H1 (cell line): ENCODE data around the gene TGM2. TPM values are rescaled to one million over a fixed set of nuclear protein-coding genes. Genes with fewer than 3 reads are reported as not detected.
A peak's percentile ranks its signal among the peaks of the same experiment; 100 is the strongest.

Source experiments
- CTCF ChIA-PET: fragments of 300-600 bp; sonication (Branson Sonifier 250); formaldehyde crosslinking; loops from one replicate; lab custom pipeline; 2021; ENCODE audit not compliant: partially characterized antibody; lab: Charles Lee
- POLR2A ChIA-PET: fragments of 300-600 bp; sonication (Branson Sonifier 250); formaldehyde crosslinking; loops from one replicate; lab custom pipeline; 2021; ENCODE audit warnings: inconsistent platforms; ENCODE audit not compliant: partially characterized antibody; lab: Charles Lee
- DNase-seq, 2 experiments: peaks; one replicate each; pipeline versions ENCODE4 v3.0.0 to v3.0.0-alpha.2; 2010 to 2022; ENCODE audit warnings: low spot score in 2 of 2, low read depth in 1 of 2, mixed read lengths in 1 of 2
- FAIRE-seq: peaks from 2 replicates; lab custom pipeline; 2011; peaks lifted over from hg19 to GRCh38; lab: Jason Lieb, UNC
- H2AFZ ChIP-seq: 2 replicates; pipeline ENCODE4 v1.8.1; 2012; ENCODE audit warnings: low read length, inconsistent platforms
- H2AK5ac ChIP-seq: 2 replicates; pipeline ENCODE4 v1.6.1; 2013; ENCODE audit warnings: low read depth, low read length
- H2BK120ac ChIP-seq: replicated peaks from 2 replicates; pipeline ENCODE3; 2013; ENCODE audit warnings: low read depth, low read length, inconsistent platforms
- H2BK12ac ChIP-seq: 2 replicates; pipeline ENCODE4 v1.6.1; 2013; ENCODE audit warnings: low read depth, low read length
- H2BK15ac ChIP-seq: 2 replicates; pipeline ENCODE4 v1.6.1; 2013; ENCODE audit warnings: low read length
- H2BK20ac ChIP-seq: 2 replicates; pipeline ENCODE4 v1.6.1; 2013; ENCODE audit warnings: low read length
- H2BK5ac ChIP-seq: 2 replicates; pipeline ENCODE4 v1.6.1; 2013; ENCODE audit warnings: low read depth, low read length
- H3K14ac ChIP-seq: 2 replicates; pipeline ENCODE4 v1.6.1; 2013; ENCODE audit warnings: inconsistent platforms; ENCODE audit not compliant: insufficient read length
- H3K18ac ChIP-seq: 2 replicates; pipeline ENCODE4 v1.6.1; 2013; ENCODE audit warnings: low read length; ENCODE audit errors: extremely low read depth
- H3K23ac ChIP-seq: 2 replicates; pipeline ENCODE4 v1.6.1; 2013; ENCODE audit warnings: inconsistent platforms; ENCODE audit not compliant: insufficient read length
- H3K23me2 ChIP-seq: 2 replicates; pipeline ENCODE4 v1.6.1; 2013; ENCODE audit warnings: low read depth, low read length
- H3K27ac ChIP-seq: 2 replicates; pipeline ENCODE4 v1.6.1; 2011; ENCODE audit warnings: low read depth, low read length, inconsistent platforms
- H3K27me3 ChIP-seq, 4 experiments: replicated peaks in 1 of 4; 1 replicate in 1 of 4; 2 replicates in 3 of 4; pipeline versions ENCODE4 v1.6.1 to v1.8.1; 2011 to 2013; ENCODE audit warnings: low read length in 3 of 4, mild to moderate bottlenecking in 3 of 4, inconsistent platforms in 2 of 4, mixed read lengths in 2 of 4, moderate library complexity in 1 of 4; ENCODE audit not compliant: control insufficient read depth in 3 of 4, insufficient read depth in 3 of 4; ENCODE audit errors: extremely low read depth in 1 of 4
- H3K36me3 ChIP-seq, 4 experiments: 2 replicates each; pipeline versions ENCODE4 v1.6.1 to v1.8.1; 2011 to 2013; ENCODE audit warnings: mild to moderate bottlenecking in 4 of 4, low read length in 3 of 4, moderate library complexity in 2 of 4, control low read depth in 1 of 4, inconsistent platforms in 1 of 4; ENCODE audit not compliant: insufficient read depth in 4 of 4, control insufficient read depth in 2 of 4
- H3K4ac ChIP-seq: replicated peaks from 2 replicates; pipeline ENCODE3; 2013; ENCODE audit warnings: low read length, low read depth, mixed read lengths, inconsistent platforms; ENCODE audit not compliant: insufficient read length
- H3K4me1 ChIP-seq, 4 experiments: replicated peaks in 1 of 4; 1 replicate in 1 of 4; 2 replicates in 3 of 4; pipeline versions ENCODE4 v1.6.1 to v1.8.1; 2011 to 2013; ENCODE audit warnings: low read length in 3 of 4, inconsistent platforms in 2 of 4, mixed read lengths in 1 of 4; ENCODE audit not compliant: insufficient read depth in 4 of 4, control insufficient read depth in 3 of 4
- H3K4me2 ChIP-seq, 2 experiments: 2 replicates each; pipeline versions ENCODE4 v1.6.1 to v1.8.1; 2011 to 2013; ENCODE audit warnings: low read depth in 2 of 2, low read length in 2 of 2, control low read depth in 1 of 2, inconsistent platforms in 1 of 2, mild to moderate bottlenecking in 1 of 2; ENCODE audit not compliant: insufficient read depth in 1 of 2
- H3K4me3 ChIP-seq, 4 experiments: fragments of 200-600, 300-600 bp in 1 of 4; sonication (generic), shearing (Covaris generic), sonication (Bioruptor Twin) in 1 of 4; 2 replicates each; pipeline versions ENCODE4 v1.5.1 to v1.8.1; 2011 to 2016; ENCODE audit warnings: low read length in 4 of 4, low read depth in 3 of 4, control low read depth in 2 of 4, inconsistent platforms in 2 of 4, mild to moderate bottlenecking in 2 of 4, mixed read lengths in 1 of 4, moderate library complexity in 1 of 4; ENCODE audit not compliant: insufficient read depth in 2 of 4; ENCODE audit errors: extremely low read depth in 1 of 4
- H3K56ac ChIP-seq: replicated peaks from 2 replicates; pipeline ENCODE3; 2013; ENCODE audit warnings: low read depth, mild to moderate bottlenecking, mixed read lengths, low read length, inconsistent platforms; ENCODE audit not compliant: insufficient read length
- H3K79me1 ChIP-seq: 2 replicates; pipeline ENCODE4 v1.6.1; 2013; ENCODE audit warnings: low read depth, low read length, control low read depth
- H3K79me2 ChIP-seq, 2 experiments: 2 replicates each; pipeline versions ENCODE4 v1.6.1 to v1.8.1; 2012 to 2013; ENCODE audit warnings: low read length in 2 of 2, mild to moderate bottlenecking in 2 of 2, inconsistent platforms in 1 of 2; ENCODE audit not compliant: insufficient read depth in 2 of 2, control insufficient read depth in 1 of 2
- H3K9ac ChIP-seq, 4 experiments: replicated peaks in 1 of 4; 1 replicate in 1 of 4; 2 replicates in 3 of 4; pipeline versions ENCODE4 v1.6.1 to v1.8.1; 2011 to 2013; ENCODE audit warnings: low read depth in 3 of 4, low read length in 3 of 4, control low read depth in 2 of 4, mild to moderate bottlenecking in 2 of 4, moderate library complexity in 2 of 4, inconsistent platforms in 1 of 4; ENCODE audit errors: extremely low read depth in 1 of 4
- H3K9me3 ChIP-seq, 2 experiments: 2 replicates each; pipeline versions ENCODE4 v1.6.1 to v1.8.1; 2012 to 2013; ENCODE audit warnings: mild to moderate bottlenecking in 2 of 2, moderate library complexity in 2 of 2, control low read depth in 1 of 2, inconsistent platforms in 1 of 2, low read depth in 1 of 2, low read length in 1 of 2, mixed read lengths in 1 of 2; ENCODE audit not compliant: insufficient read depth in 2 of 2
- H4K20me1 ChIP-seq, 2 experiments: replicated peaks in 1 of 2; 2 replicates each; pipeline versions ENCODE3 to v1.8.1; 2011 to 2013; ENCODE audit warnings: inconsistent platforms in 2 of 2, low read length in 2 of 2, mild to moderate bottlenecking in 1 of 2; ENCODE audit not compliant: insufficient read depth in 2 of 2, control insufficient read depth in 1 of 2
- H4K5ac ChIP-seq: 2 replicates; pipeline ENCODE4 v1.6.1; 2013; ENCODE audit warnings: low read length, low read depth, mixed read lengths, inconsistent platforms; ENCODE audit not compliant: insufficient read length
- H4K8ac ChIP-seq: 2 replicates; pipeline ENCODE4 v1.8.0; 2013; ENCODE audit warnings: mild to moderate bottlenecking, moderate library complexity, low read length, inconsistent platforms; ENCODE audit not compliant: insufficient read depth; ENCODE audit errors: extremely low read depth
- H4K91ac ChIP-seq: replicated peaks from 2 replicates; pipeline ENCODE3; 2013; ENCODE audit warnings: low read length, mixed read lengths, inconsistent platforms; ENCODE audit not compliant: insufficient read length
- WGBS, 2 experiments: shearing (Covaris generic) in 1 of 2; methylation state at CpG; one replicate each; pipeline versions ENCODE4 v1.1.6 to v1.1.7; 2013 to 2015; ENCODE audit warnings: low lambda C conversion rate in 2 of 2, mixed read lengths in 2 of 2, inconsistent platforms in 1 of 2, low coverage in 1 of 2, missing lambda C conversion rate in 1 of 2; ENCODE audit not compliant: insufficient replicate concordance in 2 of 2, insufficient coverage in 1 of 2, insufficient read length in 1 of 2; ENCODE audit errors: extremely low coverage in 1 of 2, missing lambda C conversion rate in 1 of 2; 5-methylcytosine and 5-hydroxymethylcytosine counted together
- polyA plus RNA-seq, 7 experiments: library from polyadenylated mRNA; depleted of rRNA in 3 of 7; stranded (reverse) in 5 of 7; unstranded in 2 of 7; fragments of >200 nt in 5 of 7; fragments of 200-250 nt in 2 of 7; gene quantifications; 1 replicate in 5 of 7; 2 replicates in 1 of 7; 4 replicates in 1 of 7; pipeline versions ENCODE4 v1.2.1 to v1.2.3, GENCODE V29; 2011 to 2013; ENCODE audit warnings: missing spikeins in 2 of 7, mixed read lengths in 2 of 7
- total RNA-seq: library from RNA; stranded (reverse); fragmentation: NEBNext Ultra II Directional; extraction: Animal tissue kit (Norgen Biotek cat#: 25700); gene quantifications from 2 replicates; pipeline ENCODE4 v1.2.1, GENCODE V29; 2021
- TF ChIP-seq, protein P1 (sequence below): IDR thresholded peaks from 2 replicates; pipeline ENCODE4 v1.6.1; 2011; ENCODE audit warnings: low read depth, mild to moderate bottlenecking, low read length; ENCODE audit not compliant: insufficient read depth

TGM2 gene
- total and polyA plus RNA-seq, 2 of the 8 experiments (the other 6 are each of a cell fraction or from before 2014, with no cell fraction given), result 0.86 to 1.0 TPM

DNA sequence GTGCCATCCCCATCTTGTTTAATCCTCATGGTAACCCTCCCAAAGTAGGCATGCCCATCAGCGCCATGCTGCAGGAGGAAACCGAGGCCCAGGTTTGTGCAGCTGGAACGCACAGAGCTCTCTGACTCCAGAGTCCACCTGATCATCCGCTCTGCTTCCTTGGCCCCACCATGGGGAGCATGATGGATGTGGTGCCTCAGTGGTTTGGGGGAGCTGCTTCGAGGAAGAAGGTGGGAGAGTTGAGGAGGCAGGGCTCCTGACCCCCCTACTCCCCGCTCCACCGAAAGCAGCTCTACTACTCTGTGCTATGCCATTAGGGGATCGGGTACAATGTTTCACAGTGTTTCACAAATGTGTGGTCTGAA is 52.2 kb downstream of the TGM2 start:
- Histone ChIP-seq H3K9ac (no peak overlapping the region), H2AFZ (no peak overlapping the region), H4K91ac (no peak overlapping the region), H3K4me3 (no peak overlapping the region), H3K36me3 (no peaks in the 10 kb centered on the region), H3K27me3 (no peaks in the 10 kb centered on the region), H3K4ac (no peak overlapping the region), H3K18ac (no peak overlapping the region), H2BK5ac (no peak overlapping the region), H3K79me1 (no peaks in the 10 kb centered on the region), H3K4me2 (no peak overlapping the region), H4K5ac (no peak overlapping the region), H3K56ac (no peak overlapping the region), H2AK5ac (no peak overlapping the region), H2BK20ac (no peak overlapping the region), H3K27ac (no peak overlapping the region), H3K14ac (no peak overlapping the region), H3K23me2 (no peaks in the 10 kb centered on the region), H2BK120ac (no peak overlapping the region), H3K23ac (no peak overlapping the region), H3K79me2 (no peaks in the 10 kb centered on the region), H4K8ac (no peak overlapping the region), H4K20me1 (no peaks in the 10 kb centered on the region), H3K4me1 (no peaks in the 10 kb centered on the region), H2BK12ac (peak overlapping the region; percentile 43; the same call in 1 of the 2 replicates), H2BK15ac (no peak overlapping the region), H3K9me3 (no peaks in the 10 kb centered on the region)
- TF ChIP-seq, protein P1, sequence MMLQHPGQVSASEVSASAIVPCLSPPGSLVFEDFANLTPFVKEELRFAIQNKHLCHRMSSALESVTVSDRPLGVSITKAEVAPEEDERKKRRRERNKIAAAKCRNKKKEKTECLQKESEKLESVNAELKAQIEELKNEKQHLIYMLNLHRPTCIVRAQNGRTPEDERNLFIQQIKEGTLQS, result no peak
- DNase-seq (peak in 1 of 2 experiments; percentile 31), FAIRE-seq (no peak)
- ChIA-PET POLR2A (no interaction called here), CTCF (interaction anchor here (0.8 to 7.5 kb wide), 30 partner anchors 8 to 295 kb away, joined by 3 to 198 read pairs (median 5); partner anchors contain the start of gene TGM2)
- WGBS, 2 experiments, result 97% methylated on average over 8 of the region's 8 CpGs; no CpG with 5 or more reads in 1 of the 2 experiments
